Colon (tissue), 2 donors: ENCODE data around the gene ZNF536.

ENCODE experiments used
- FAIRE-seq: peaks from 2 replicates; lab custom pipeline; 2012; peaks lifted over from hg19 to GRCh38; lab: Jason Lieb, UNC
- donor health status: control.
- donor health status: control.

ZNF536 gene

GRCh38 chr19:30535011-30535410 is 162.8 kb downstream of the ZNF536 start:
- FAIRE-seq: no peak

DNA sequence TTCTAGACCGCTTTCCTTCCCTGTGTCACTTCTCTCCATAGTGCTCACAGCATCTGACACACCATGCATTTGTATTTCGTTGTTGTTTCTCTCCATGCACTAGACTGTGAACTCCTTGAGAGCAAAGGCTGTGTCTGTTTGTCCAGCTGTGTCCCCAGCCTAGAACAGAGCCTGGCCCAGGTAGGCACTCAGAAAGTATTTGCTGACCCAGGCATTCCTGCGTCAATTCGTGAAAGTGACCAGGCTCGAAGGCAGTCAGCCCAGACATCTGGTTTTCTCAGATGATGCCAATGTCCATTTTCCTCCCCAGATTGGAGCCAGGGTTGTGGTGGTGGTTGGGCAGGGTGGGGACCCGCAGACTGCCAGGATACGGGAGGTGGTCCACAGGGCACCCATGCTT is 164.8 kb downstream of the ZNF536 start:
- FAIRE-seq: no peak

- no peak for FAIRE-seq
Observed at GRCh38 chr19:30539315-30539714, 167.1 kb downstream of the ZNF536 start.

DNA sequence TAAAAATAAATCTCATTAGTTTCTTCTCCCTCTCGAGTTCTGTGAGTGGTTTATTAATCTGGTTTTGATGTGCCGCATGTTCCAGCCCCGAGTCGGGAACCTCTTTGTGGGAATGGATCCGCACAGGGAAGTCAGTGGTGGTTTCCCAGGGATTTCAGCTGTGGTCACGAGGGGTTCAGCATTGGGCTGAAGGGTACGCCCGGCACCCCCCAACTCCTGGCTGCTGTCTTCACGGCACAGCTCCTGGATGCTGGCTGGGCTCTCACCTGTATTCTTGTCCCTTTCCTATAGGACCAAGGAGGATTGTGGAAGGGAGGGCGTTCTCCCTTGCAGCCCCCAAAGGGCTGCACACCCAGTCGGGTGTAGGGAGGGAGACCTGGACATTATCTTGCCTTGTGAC is 167.8 kb downstream of the ZNF536 start:
- FAIRE-seq: no peak

- no peak for FAIRE-seq
Observed at GRCh38 chr19:30540761-30541160, 168.6 kb downstream of the ZNF536 start.

DNA sequence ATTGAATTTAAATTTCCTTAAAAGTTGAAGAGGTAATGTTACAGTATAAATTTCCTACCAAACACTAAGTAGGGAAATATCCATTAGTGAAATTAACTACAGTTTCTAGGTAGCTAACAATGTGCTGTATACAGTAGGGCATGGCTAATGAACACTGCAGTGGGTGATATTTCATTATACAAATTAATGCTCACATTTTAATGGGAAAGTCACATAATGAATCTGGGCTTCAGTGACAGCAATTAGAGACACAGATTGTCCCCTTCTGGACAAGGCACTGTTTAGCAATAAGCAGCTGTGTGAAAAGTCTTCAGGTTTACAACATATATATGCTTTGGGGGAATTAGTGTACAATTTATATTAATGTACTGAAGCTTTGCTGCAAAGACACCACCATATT is 169.4 kb downstream of the ZNF536 start:
- no peak for FAIRE-seq

GRCh38 chr19:30543243-30543945 is 171.2 kb downstream of the ZNF536 start:
- no peak for FAIRE-seq

- FAIRE-seq: no peak
Observed at GRCh38 chr19:30545752-30546151, 173.6 kb downstream of the ZNF536 start.

- no peak for FAIRE-seq
Observed at GRCh38 chr19:30546332-30546731, 174.1 kb downstream of the ZNF536 start.

DNA sequence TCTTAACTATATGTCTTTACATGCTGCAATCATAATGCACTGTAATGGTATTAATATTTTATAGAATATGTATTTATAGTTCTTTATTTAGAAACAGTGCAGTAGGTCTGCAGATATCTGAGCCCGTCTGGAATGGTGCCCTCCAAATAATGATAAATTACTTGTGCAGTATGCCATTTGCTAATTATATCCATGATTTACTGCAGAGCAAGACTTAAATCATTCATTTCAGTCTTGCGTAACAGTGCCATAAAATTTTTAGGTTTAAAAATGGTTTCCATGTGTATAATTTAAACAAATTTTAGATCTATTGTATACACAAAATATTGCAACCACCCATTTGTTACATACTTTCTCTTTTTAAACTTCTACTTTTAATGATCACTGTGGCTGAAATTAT is 175.1 kb downstream of the ZNF536 start:
- FAIRE-seq: no peak

- FAIRE-seq: no peak
Observed at GRCh38 chr19:30549151-30549550, 177.0 kb downstream of the ZNF536 start.

GRCh38 chr19:30551271-30551670 is 179.1 kb downstream of the ZNF536 start:
- no peak for FAIRE-seq

- FAIRE-seq: no peak
Observed at GRCh38 chr19:30552593-30552992, 180.4 kb downstream of the ZNF536 start.

DNA sequence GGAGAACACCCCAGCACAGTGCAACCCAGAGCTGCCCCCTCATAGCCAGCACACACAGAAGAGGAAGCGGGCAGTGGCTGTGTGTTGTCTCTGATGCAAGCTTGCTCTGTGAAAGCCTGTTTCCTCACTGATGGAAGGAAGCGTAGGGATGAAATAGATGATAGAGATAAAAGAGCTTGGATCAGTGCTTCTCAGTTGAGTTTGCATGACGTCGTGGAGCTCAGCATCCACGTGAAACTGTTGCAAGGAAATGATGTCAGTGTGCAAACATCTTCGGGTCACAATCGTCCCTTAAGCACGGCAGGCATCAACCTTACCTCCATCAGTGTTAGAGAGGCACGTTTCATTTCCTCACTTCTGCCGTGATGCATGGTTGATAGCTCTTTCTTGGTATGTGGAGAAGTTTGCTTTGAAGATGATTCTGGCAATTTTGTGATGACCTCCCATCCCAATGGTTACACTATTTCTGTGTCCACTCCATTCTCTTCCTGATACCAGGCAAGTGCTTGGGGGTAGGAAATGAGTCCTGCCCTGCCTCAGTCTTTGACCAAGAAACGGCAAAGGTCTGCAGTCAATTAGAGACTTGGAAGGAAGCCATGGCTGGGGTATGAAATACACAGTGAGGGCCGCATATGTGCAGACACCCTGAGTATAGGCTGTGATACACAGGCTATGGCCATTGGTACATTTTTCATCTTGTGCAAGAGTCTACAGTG is 183.0 kb downstream of the ZNF536 start:
- FAIRE-seq: no peak

- no peak for FAIRE-seq
Observed at GRCh38 chr19:30555791-30556110, 183.6 kb downstream of the ZNF536 start.

DNA sequence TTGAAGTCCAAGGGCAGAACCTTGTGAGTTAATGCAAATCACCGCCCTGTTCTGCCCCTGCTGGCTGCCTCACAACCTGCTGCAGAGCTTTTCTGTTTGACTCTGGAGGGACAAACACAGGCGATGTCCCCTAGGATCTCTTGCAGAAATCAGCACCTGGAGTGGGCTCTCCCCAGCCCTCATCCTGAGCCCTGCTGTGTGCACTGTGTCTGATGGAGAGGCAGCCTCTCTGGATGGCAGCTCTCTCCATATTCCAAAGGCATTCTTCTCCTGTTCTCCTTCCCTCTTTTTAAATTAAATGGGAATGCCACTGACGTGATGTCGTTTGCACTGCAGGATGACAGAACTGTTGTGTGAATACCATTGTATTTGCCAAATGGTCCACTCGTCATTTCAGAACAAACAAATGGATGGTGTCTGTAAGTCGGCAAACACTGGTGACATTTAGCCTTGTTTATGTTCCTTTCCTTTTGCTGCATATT is 184.1 kb downstream of the ZNF536 start:
- no peak for FAIRE-seq

- FAIRE-seq: no peak
Observed at GRCh38 chr19:30557212-30557611, 185.0 kb downstream of the ZNF536 start.

DNA sequence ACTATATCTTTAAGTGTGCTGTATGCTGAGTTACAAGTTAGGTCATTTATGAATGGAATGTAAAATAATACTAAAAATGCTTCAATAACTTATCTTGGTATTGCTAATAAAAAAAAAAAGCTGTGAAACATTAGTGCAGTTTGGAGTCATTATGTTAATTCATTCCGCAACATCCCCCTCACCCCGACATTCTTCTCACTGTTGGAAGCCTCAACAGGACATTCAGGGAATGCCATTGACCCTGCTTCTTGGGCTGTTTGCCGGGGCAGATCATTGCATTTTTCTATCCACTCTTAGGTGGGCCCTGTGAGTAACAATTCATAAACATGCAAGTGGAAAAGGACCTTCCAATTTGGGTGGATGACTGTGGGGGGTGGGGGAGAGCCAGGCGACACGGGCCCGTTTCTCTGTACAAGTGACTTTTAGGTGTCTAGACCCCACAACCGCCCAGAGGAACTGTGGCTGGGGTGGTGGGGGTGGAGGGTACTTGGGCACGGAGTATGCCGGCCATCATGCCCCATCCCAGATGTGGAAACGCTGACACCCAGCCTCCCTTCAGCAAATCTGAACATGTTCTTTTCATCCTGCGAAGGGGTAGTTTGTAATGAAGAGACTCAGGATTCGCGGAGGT is 185.9 kb downstream of the ZNF536 start:
- FAIRE-seq: no peak

DNA sequence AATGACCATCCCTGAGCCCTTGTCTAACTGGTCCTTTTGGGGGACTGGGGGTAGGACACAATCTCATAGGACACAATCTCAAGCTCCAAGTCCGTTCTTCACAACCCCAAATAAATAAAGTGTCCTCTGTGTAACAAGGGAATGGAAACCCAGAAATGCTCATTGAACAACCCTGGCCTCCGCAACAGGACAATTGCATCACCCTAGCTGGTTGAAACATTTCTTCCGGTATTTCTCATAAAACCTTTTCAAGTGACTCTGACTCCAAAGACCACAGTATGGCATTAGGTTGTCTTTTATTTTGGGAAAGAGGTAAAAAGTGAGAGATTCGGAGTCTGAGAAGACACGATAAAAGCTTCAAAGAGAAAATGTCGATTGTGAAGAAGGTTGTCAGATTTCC is 186.6 kb downstream of the ZNF536 start:
- no peak for FAIRE-seq

DNA sequence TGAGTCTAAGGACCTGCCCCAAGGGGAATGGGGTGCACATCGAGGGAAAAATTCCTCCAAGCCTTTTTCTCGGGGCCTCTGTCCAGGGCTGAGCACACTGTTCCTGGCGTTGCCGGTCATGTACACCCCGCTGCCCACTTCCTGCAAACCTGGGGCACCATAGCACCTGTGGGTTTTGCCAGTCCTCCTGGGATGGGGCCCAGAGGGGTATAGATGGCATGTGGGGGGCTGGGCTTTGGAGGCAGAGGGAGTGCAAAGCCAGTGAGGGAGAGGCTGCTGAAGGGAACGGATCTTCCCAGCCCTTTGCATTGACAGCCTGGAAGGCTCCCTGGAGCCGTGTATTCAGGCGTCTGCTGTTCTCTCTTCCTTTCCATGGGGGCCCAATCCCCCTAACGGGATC is 187.3 kb downstream of the ZNF536 start:
- no peak for FAIRE-seq

- FAIRE-seq: no peak
Observed at GRCh38 chr19:30562981-30563380, 190.8 kb downstream of the ZNF536 start.

GRCh38 chr19:30563691-30564090 is 191.5 kb downstream of the ZNF536 start:
- FAIRE-seq: no peak

- no peak for FAIRE-seq
Observed at GRCh38 chr19:30564551-30565011, 192.4 kb downstream of the ZNF536 start.
